Measurements from ENCODE around the gene CLSTN2.

- TF ChIP-seq CTCF (IDR thresholded peaks at IDR 0.05) (no peak), POLR2A (IDR thresholded peaks at IDR 0.05) (no peak)
These were observed 96.2 kb downstream of the CLSTN2 start for GRCh38 chr3:140031170-140031569.
